BJ (cell line): Measurements from ENCODE around the gene RAB3B. TPM values are rescaled to one million over a fixed set of nuclear protein-coding genes. Genes with fewer than 3 reads are reported as not detected.
"Not testable (repeated sequence)": the region's sequence is repeated elsewhere in the genome, so short reads cannot be mapped to it uniquely, and the experiment has no call there.

ENCODE experiments used
- CTCF ChIA-PET: fragments of 350-600 bp; formaldehyde crosslinking; extraction: SDS; loops from one replicate; lab custom pipeline; 2021; ENCODE audit warnings: antibody characterized with exemption, inconsistent platforms; lab: Yijun Ruan, JAX
- POLR2A ChIA-PET: fragments of 300-600 bp; sonication (Branson Sonifier 250); formaldehyde crosslinking; extraction: SDS; loops from one replicate; lab custom pipeline; 2021; ENCODE audit warnings: antibody characterized with exemption; lab: Charles Lee
- DNase-seq: peaks from one replicate; pipeline ENCODE4 v3.0.0-alpha.2; 2011; ENCODE audit warnings: low read depth
- H3K27me3 ChIP-seq: 2 replicates; pipeline ENCODE4 v1.6.0; 2011; ENCODE audit warnings: low read length; ENCODE audit not compliant: control insufficient read depth, insufficient read depth
- H3K36me3 ChIP-seq: 2 replicates; pipeline ENCODE4 v1.5.1; 2011; ENCODE audit warnings: low read length; ENCODE audit not compliant: control insufficient read depth, insufficient read depth
- H3K4me3 ChIP-seq: 2 replicates; pipeline ENCODE4 v1.5.1; 2011; ENCODE audit warnings: low read depth, mild to moderate bottlenecking, control low read depth, low read length
- CTCF ChIP-seq: IDR thresholded peaks from 2 replicates; pipeline ENCODE4 v1.5.1; 2011; ENCODE audit warnings: low read depth, mild to moderate bottlenecking, control low read depth, inconsistent platforms, low read length, moderate library complexity; ENCODE audit not compliant: insufficient read depth
- polyA plus RNA-seq: library from polyadenylated mRNA; depleted of rRNA; stranded (reverse); fragments of >200 nt; gene quantifications from 2 replicates; pipeline ENCODE4 v1.2.3, GENCODE V29; 2011

RAB3B gene
- polyA plus RNA-seq, 1 experiment: 27.4 TPM

GRCh38 chr1:52033190-52034049 lies 42.9 kb upstream of the RAB3B start, which contains the start of gene KTI12:
TSS of gene KTI12 (minus strand) at chr1:52033810. CDS start at chr1:52033761, 49 bp downstream.
- Histone ChIP-seq H3K27me3 (no peaks in the 10 kb centered on the region), H3K4me3 (peak within 1 kb of the TSS; percentile 96), H3K36me3 (0 out of 2 replicates have a peak, but pooled peaks cover 1% of the 10 kb centered on the region)
- peak; percentile 44 for DNase-seq
- CTCF ChIA-PET: interaction anchor here (0.7 to 1.5 kb wide), 3 partner anchors 10 to 332 kb away, joined by 3 to 5 read pairs (median 3); no protein-coding TSS in a partner anchor
- no peak for TF ChIP-seq CTCF
- POLR2A ChIA-PET: no interaction called here

GRCh38 chr1:52032785-52033131 lies 42.3 kb upstream of the RAB3B start:
- no peak for TF ChIP-seq CTCF
- peak overlapping the region; percentile 96 for H3K4me3 ChIP-seq
- ChIA-PET POLR2A (no interaction called here), CTCF (interaction anchor here (1.4 kb wide), 1 partner anchor 332 kb away, joined by 3 read pairs; no protein-coding TSS in a partner anchor)
- H3K36me3 ChIP-seq: 0 out of 2 replicates have a peak, but pooled peaks cover 1% of the 10 kb centered on the region
- H3K27me3 ChIP-seq: no peaks in the 10 kb centered on the region
- no peak for DNase-seq

GRCh38 chr1:52032124-52032784 lies 41.8 kb upstream of the RAB3B start:
- peak overlapping the region; percentile 96 for H3K4me3 ChIP-seq
- no peak for DNase-seq
- POLR2A ChIA-PET: no interaction called here
- no peak for TF ChIP-seq CTCF
- CTCF ChIA-PET: no interaction called here
- H3K27me3 ChIP-seq: no peaks in the 10 kb centered on the region
- H3K36me3 ChIP-seq: 0 out of 2 replicates have a peak, but pooled peaks cover 1% of the 10 kb centered on the region

GRCh38 chr1:52028839-52029238 lies 38.3 kb upstream of the RAB3B start:
- POLR2A ChIA-PET, H3K27me3 ChIP-seq, H3K36me3 ChIP-seq, H3K4me3 ChIP-seq, DNase-seq: not testable (repeated sequence)
- CTCF ChIA-PET: interaction anchor here (2.1 kb wide), 1 partner anchor 24 kb away, joined by 6 read pairs; no protein-coding TSS in a partner anchor

- ChIA-PET POLR2A (no interaction called here), CTCF (interaction anchor here (2.1 kb wide), 1 partner anchor 24 kb away, joined by 6 read pairs; no protein-coding TSS in a partner anchor)
- Histone ChIP-seq H3K36me3 (peaks cover 7% of the 10 kb centered on the region; the same call in 1 of the 2 replicates), H3K4me3 (no peak overlapping the region), H3K27me3 (no peaks in the 10 kb centered on the region)
- no peak for TF ChIP-seq CTCF
- no peak for DNase-seq
Observed at GRCh38 chr1:52028328-52028727, 37.8 kb upstream of the RAB3B start.
